Measurements from ENCODE around the gene PLA2G1B.

The PLA2G1B gene

DNA sequence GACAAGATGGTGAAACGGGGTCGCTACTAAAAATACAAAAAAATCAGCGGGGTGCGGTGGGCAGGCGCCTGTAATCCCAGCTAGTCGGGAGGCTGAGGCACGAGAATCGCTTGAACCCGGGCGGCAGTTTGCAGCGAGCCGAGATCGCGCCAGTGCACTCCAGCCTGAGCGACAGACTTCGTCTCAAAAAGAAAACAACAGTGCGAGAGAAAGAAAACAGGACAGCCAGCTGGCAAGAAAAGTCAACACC, 35.2 kb downstream of the PLA2G1B start:
- peak overlapping the region; percentile 88 for H3K27ac ChIP-seq (ENCODE audit: low read depth, low read length)
- H3K9ac ChIP-seq (ENCODE audit: low read length): peak overlapping the region; percentile 66
- H3K9me2 ChIP-seq (replicated peaks; ENCODE audit: insufficient read depth, low read length): no peaks in the 10 kb centered on the region
- H3F3A ChIP-seq (ENCODE audit: insufficient read depth): peaks cover 39% of the 10 kb centered on the region
- H3K4me2 ChIP-seq (ENCODE audit: low read depth, low read length, poor library complexity, severe bottlenecking): peak overlapping the region; percentile 73
- H3K79me2 ChIP-seq (ENCODE audit: insufficient read depth, low read length): no peaks in the 10 kb centered on the region
- TF ChIP-seq EZH2phosphoT487 (conservative IDR thresholded peaks at IDR 0.05; ENCODE audit: low read length): no peak
- no peak for TF ChIP-seq CTCF (IDR thresholded peaks at IDR 0.05; ENCODE audit: insufficient read depth, low read length, poor library complexity, severe bottlenecking)
- H4K20me1 ChIP-seq (ENCODE audit: low read depth, low read length): no peaks in the 10 kb centered on the region
- H3K36me3 ChIP-seq (ENCODE audit: low read length): no peaks in the 10 kb centered on the region
- H3K27me3 ChIP-seq (ENCODE audit: low read length): no peaks in the 10 kb centered on the region
- H3K4me3 ChIP-seq (ENCODE audit: insufficient read depth, low read length, poor library complexity, severe bottlenecking): peak overlapping the region; percentile 54
- peak overlapping the region; percentile 9 for H2AFZ ChIP-seq (ENCODE audit: low read depth, low read length, severe bottlenecking)
- H3K9me3 ChIP-seq (ENCODE audit: insufficient read depth, low read length): no peaks in the 10 kb centered on the region

- Histone ChIP-seq H3F3A (ENCODE audit: insufficient read depth) (peaks cover 39% of the 10 kb centered on the region), H3K9me3 (ENCODE audit: insufficient read depth, low read length) (no peaks in the 10 kb centered on the region), H3K27ac (ENCODE audit: low read depth, low read length) (peak overlapping the region; percentile 14; the same call in 1 of the 2 replicates), H2AFZ (ENCODE audit: low read depth, low read length, severe bottlenecking) (no peak overlapping the region), H3K27me3 (ENCODE audit: low read length) (no peaks in the 10 kb centered on the region), H3K79me2 (ENCODE audit: insufficient read depth, low read length) (no peaks in the 10 kb centered on the region), H3K9ac (ENCODE audit: low read length) (peak overlapping the region; percentile 26; the same call in 1 of the 2 replicates), H3K4me2 (ENCODE audit: low read depth, low read length, poor library complexity, severe bottlenecking) (peak overlapping the region; percentile 73), H4K20me1 (ENCODE audit: low read depth, low read length) (no peaks in the 10 kb centered on the region), H3K36me3 (ENCODE audit: low read length) (no peaks in the 10 kb centered on the region), H3K4me3 (ENCODE audit: insufficient read depth, low read length, poor library complexity, severe bottlenecking) (no peak overlapping the region), H3K9me2 (replicated peaks; ENCODE audit: insufficient read depth, low read length) (no peaks in the 10 kb centered on the region)
- TF ChIP-seq CTCF (IDR thresholded peaks at IDR 0.05; ENCODE audit: insufficient read depth, low read length, poor library complexity, severe bottlenecking) (no peak), EZH2phosphoT487 (conservative IDR thresholded peaks at IDR 0.05; ENCODE audit: low read length) (no peak)
These were observed 36.8 kb downstream of the PLA2G1B start for GRCh38 chr12:120290609-120291305.

- no peaks in the 10 kb centered on the region for H3K27me3 ChIP-seq (ENCODE audit: low read length)
- no peaks in the 10 kb centered on the region for H3K79me2 ChIP-seq (ENCODE audit: insufficient read depth, low read length)
- H2AFZ ChIP-seq (ENCODE audit: low read depth, low read length, severe bottlenecking): no peak overlapping the region
- no peak overlapping the region for H3K27ac ChIP-seq (ENCODE audit: low read depth, low read length)
- H3K9me3 ChIP-seq (ENCODE audit: insufficient read depth, low read length): no peaks in the 10 kb centered on the region
- H3K4me2 ChIP-seq (ENCODE audit: low read depth, low read length, poor library complexity, severe bottlenecking): no peak overlapping the region
- no peaks in the 10 kb centered on the region for H3K36me3 ChIP-seq (ENCODE audit: low read length)
- H3F3A ChIP-seq (ENCODE audit: insufficient read depth): peaks cover 26% of the 10 kb centered on the region
- TF ChIP-seq CTCF (IDR thresholded peaks at IDR 0.05; ENCODE audit: insufficient read depth, low read length, poor library complexity, severe bottlenecking): no peak
- TF ChIP-seq EZH2phosphoT487 (conservative IDR thresholded peaks at IDR 0.05; ENCODE audit: low read length): no peak
- no peak overlapping the region for H3K9ac ChIP-seq (ENCODE audit: low read length)
- no peak overlapping the region for H3K4me3 ChIP-seq (ENCODE audit: insufficient read depth, low read length, poor library complexity, severe bottlenecking)
- H3K9me2 ChIP-seq (replicated peaks; ENCODE audit: insufficient read depth, low read length): no peaks in the 10 kb centered on the region
- no peaks in the 10 kb centered on the region for H4K20me1 ChIP-seq (ENCODE audit: low read depth, low read length)
These were observed 40.1 kb downstream of the PLA2G1B start for GRCh38 chr12:120287491-120287890.

Data from SU-DHL-6 (cell line).